Erythroblast (primary cell): ENCODE data around the gene FYN.

Experiments
- DNase-seq, 2 experiments: peaks; one replicate each; lab custom pipeline; 2025; lab: John Stamatoyannopoulos, UW
- GATA1 ChIP-seq: IDR thresholded peaks from 2 replicates; pipeline ENCODE4 v1.6.1; 2011; ENCODE audit warnings: low read depth, mild to moderate bottlenecking, control low read depth, low read length, moderate library complexity
- POLR2A ChIP-seq: IDR thresholded peaks from 2 replicates; pipeline ENCODE4 v1.6.1; 2011; ENCODE audit warnings: mild to moderate bottlenecking, low read length

The FYN gene

GRCh38 chr6:111782192-111782809 lies 91.0 kb downstream of the FYN start:
- TF ChIP-seq POLR2A, result no peak
- TF ChIP-seq GATA1, result no peak
- peak; percentile 29 to 32 for DNase-seq

- peak; percentile 24 to 48 for DNase-seq
- no peak for TF ChIP-seq GATA1
- no peak for TF ChIP-seq POLR2A
These were observed 92.1 kb downstream of the FYN start for GRCh38 chr6:111781041-111781708.

GRCh38 chr6:111780393-111780792 lies 92.9 kb downstream of the FYN start:
- DNase-seq, result no peak
- TF ChIP-seq POLR2A (no peak), GATA1 (no peak)

GRCh38 chr6:111779660-111780059 lies 93.6 kb downstream of the FYN start:
- TF ChIP-seq POLR2A (no peak), GATA1 (no peak)
- DNase-seq, result no peak

- DNase-seq, result no peak
- TF ChIP-seq GATA1 (no peak), POLR2A (no peak)
These were observed 94.2 kb downstream of the FYN start for GRCh38 chr6:111779031-111779430.

GRCh38 chr6:111777357-111777756 lies 95.9 kb downstream of the FYN start:
- TF ChIP-seq GATA1 (no peak), POLR2A (no peak)
- DNase-seq, result peak; percentile 23 to 28

GRCh38 chr6:111776236-111777221 lies 96.7 kb downstream of the FYN start:
- TF ChIP-seq GATA1 (no peak), POLR2A (no peak)
- DNase-seq, result peak in 1 of 2 experiments; percentile 11

GRCh38 chr6:111775145-111775922 lies 97.9 kb downstream of the FYN start:
- TF ChIP-seq POLR2A (no peak), GATA1 (no peak)
- no peak for DNase-seq

- peak in 1 of 2 experiments; percentile 7 for DNase-seq
These were observed 98.9 kb downstream of the FYN start for GRCh38 chr6:111774346-111774703.

GRCh38 chr6:111773501-111774345 lies 99.5 kb downstream of the FYN start:
- DNase-seq, result no peak
- TF ChIP-seq GATA1 (no peak), POLR2A (no peak)

More at GRCh38 chr6:111774346-111774703, 98.9 kb downstream of the FYN start:
- TF ChIP-seq POLR2A (no peak), GATA1 (no peak)

GRCh38 chr6:111772381-111772780 lies 100.9 kb downstream of the FYN start:
- no peak for DNase-seq
- TF ChIP-seq POLR2A (no peak), GATA1 (no peak)

GRCh38 chr6:111771629-111772028 lies 101.6 kb downstream of the FYN start:
- DNase-seq, result no peak
- TF ChIP-seq GATA1 (no peak), POLR2A (no peak)
